A549 (cell line): ENCODE measurements around the gene COL2A1. TPM values are rescaled to one million over a fixed set of nuclear protein-coding genes. Genes with fewer than 3 reads are reported as not detected.

Source experiments
- ATAC-seq, 2 experiments: fragments of 200-7000 bp in 1 of 2; fragments of >200 bp in 1 of 2; cut with Nextera tagmentation in 1 of 2; cut with Tn5 transposase in 1 of 2; 3 replicates each; pipeline versions ENCODE4 v1.8.0 to v1.9.1; 2018 to 2020; ENCODE audit warnings: mild to moderate bottlenecking in 1 of 2, moderate library complexity in 1 of 2
- CTCF ChIA-PET: fragments of 300-600 bp; sonication (Branson Sonifier 250); formaldehyde crosslinking; extraction: SDS; loops from one replicate; lab custom pipeline; 2021; ENCODE audit warnings: antibody characterized with exemption, inconsistent platforms; lab: Yijun Ruan, JAX
- POLR2A ChIA-PET: fragments of 350-600 bp; formaldehyde crosslinking; extraction: SDS; loops from one replicate; lab custom pipeline; 2021; ENCODE audit warnings: antibody characterized with exemption, inconsistent platforms; lab: Yijun Ruan, JAX
- DNase-seq, 2 experiments: peaks; one replicate each; pipeline versions ENCODE4 v3.0.0 to v3.0.0-alpha.2; 2011 to 2016; ENCODE audit warnings: low read depth in 1 of 2, low spot score in 1 of 2
- FAIRE-seq: peaks from 2 replicates; lab custom pipeline; 2011; peaks lifted over from hg19 to GRCh38; lab: Jason Lieb, UNC
- H3K27ac ChIP-seq, 2 experiments: fragments of >200 bp; sonication (Bioruptor Twin); formaldehyde crosslinking; 3 replicates each; pipeline ENCODE4 v1.5.1; 2016 to 2017
- H3K4me1 ChIP-seq: fragments of >200 bp; sonication (Bioruptor Twin); formaldehyde crosslinking; 3 replicates; pipeline ENCODE4 v1.6.1; 2016
- H3K4me2 ChIP-seq: fragments of >200 bp; sonication (Bioruptor Twin); formaldehyde crosslinking; 3 replicates; pipeline ENCODE4 v1.6.1; 2016
- H3K4me3 ChIP-seq: fragments of >200 bp; sonication (Bioruptor Twin); formaldehyde crosslinking; 3 replicates; pipeline ENCODE4 v1.5.1; 2016
- H3K9me3 ChIP-seq: fragments of >200 bp; sonication (Bioruptor Twin); formaldehyde crosslinking; 3 replicates; pipeline ENCODE4 v1.6.1; 2016
- CBX8 ChIP-seq: fragments of 200-600 bp; sonication (generic); IDR thresholded peaks from 2 replicates; pipeline ENCODE4 v1.6.1; 2016
- CEBPB ChIP-seq, 2 experiments: fragments of >200 bp in 1 of 2; sonication (Bioruptor Twin) in 1 of 2; formaldehyde crosslinking in 1 of 2; IDR thresholded peaks; 2 replicates each; pipeline ENCODE4 v1.6.1; 2012 to 2016
- CTCF ChIP-seq: fragments of >200 bp; sonication (Bioruptor Twin); formaldehyde crosslinking; IDR thresholded peaks from 3 replicates; pipeline ENCODE4 v1.5.1; 2016
- E2F6 ChIP-seq: IDR thresholded peaks from 2 replicates; pipeline ENCODE4 v1.6.1; 2012; ENCODE audit warnings: low read depth, borderline replicate concordance
- ELK1 ChIP-seq: fragments of 150-350 bp; IDR thresholded peaks from 2 replicates; pipeline ENCODE4 v1.6.1; 2014; ENCODE audit warnings: low read depth, mild to moderate bottlenecking, low read length
- GATA3 ChIP-seq: IDR thresholded peaks from 2 replicates; pipeline ENCODE4 v1.6.1; 2012; ENCODE audit warnings: borderline replicate concordance
- JUN ChIP-seq, 2 experiments: fragments of >200 bp; sonication (Bioruptor Twin); formaldehyde crosslinking; IDR thresholded peaks; 2 replicates in 1 of 2; 3 replicates in 1 of 2; pipeline ENCODE4 v1.6.1; 2016 to 2017
- KDM5A ChIP-seq: fragments of 200-600 bp; sonication (generic); IDR thresholded peaks from 2 replicates; pipeline ENCODE4 v1.6.1; 2016; ENCODE audit warnings: antibody characterized with exemption, mild to moderate bottlenecking
- MAFK ChIP-seq: fragments of 450-650 bp; IDR thresholded peaks from 2 replicates; pipeline ENCODE4 v1.6.1; 2014; ENCODE audit not compliant: partially characterized antibody
- MAX ChIP-seq: IDR thresholded peaks from 2 replicates; pipeline ENCODE4 v1.6.1; 2012
- POLR2AphosphoS2 ChIP-seq: conservative IDR thresholded peaks from 2 replicates; pipeline ENCODE4 v1.6.1; 2012; ENCODE audit warnings: low read length, improper control_type of control experiment, inconsistent platforms
- RAD21 ChIP-seq, 2 experiments: fragments of >200 bp in 1 of 2; sonication (Bioruptor Twin) in 1 of 2; formaldehyde crosslinking in 1 of 2; IDR thresholded peaks in 1 of 2; conservative IDR thresholded peaks in 1 of 2; 2 replicates in 1 of 2; 3 replicates in 1 of 2; pipeline ENCODE4 v1.6.1; 2012 to 2018; ENCODE audit warnings: inconsistent platforms in 1 of 2
- RARB ChIP-seq: fragments of 250-450 bp; sonication (Bioruptor Pico); IDR thresholded peaks from 2 replicates; pipeline ENCODE4 v1.8.0; 2021; ENCODE audit warnings: mild to moderate bottlenecking, moderate library complexity
- SMC3 ChIP-seq: fragments of >200 bp; sonication (Bioruptor Twin); formaldehyde crosslinking; IDR thresholded peaks from 3 replicates; pipeline ENCODE4 v1.6.1; 2018; ENCODE audit warnings: inconsistent platforms
- SREBF2 ChIP-seq: fragments of 450-650 bp; IDR thresholded peaks from 2 replicates; pipeline ENCODE4 v1.6.1; 2014; ENCODE audit warnings: mild to moderate bottlenecking, moderate library complexity
- TFCP2L1 ChIP-seq: fragments of 250-450 bp; sonication (Bioruptor Pico); IDR thresholded peaks from 2 replicates; pipeline ENCODE4 v1.5.0; 2021; ENCODE audit warnings: mild to moderate bottlenecking
- WGBS: methylation state at CpG from one replicate; pipeline ENCODE4 v1.1.6; 2017; ENCODE audit errors: missing lambda C conversion rate; 5-methylcytosine and 5-hydroxymethylcytosine counted together
- polyA plus RNA-seq, 4 experiments: library from polyadenylated mRNA; depleted of rRNA in 3 of 4; stranded (reverse); fragments of >200 nt; fragmentation: RNase III in 1 of 4; extraction: RNeasy Plus Mini Kit Qiagen cat#74134 plus additional on column Dnase treatment in 1 of 4; gene quantifications; 2 replicates in 3 of 4; 3 replicates in 1 of 4; pipeline ENCODE4 v1.2.3, GENCODE V29; 2011 to 2017

Gene COL2A1
- polyA plus RNA-seq, 2 of the 4 experiments (the other 2 are of a cell fraction): 0.01 TPM; not detected in 1

GRCh38 chr12:47954467-47955045, 49.7 kb downstream of the COL2A1 start (continued):
- TF ChIP-seq SREBF2 (no peak), MAX (no peak)

- WGBS: 93% methylated on average over 8 of the region's 8 CpGs
- no peak overlapping the region for H3K27ac ChIP-seq
- POLR2A ChIA-PET: no interaction called here
- no peak for ATAC-seq
- CTCF ChIA-PET: interaction anchor here (0.9 to 4.2 kb wide), 8 partner anchors 9 to 664 kb away, joined by 3 to 30 read pairs (median 8); partner anchors contain the start of genes TMEM106C and VDR
- TF ChIP-seq CEBPB (IDR thresholded peaks at IDR 0.05) (no peak), CBX8 (no peak), E2F6 (no peak), KDM5A (no peak), JUN (IDR thresholded peaks at IDR 0.05) (no peak), MAFK (no peak), TFCP2L1 (no peak), ELK1 (no peak), POLR2AphosphoS2 (no peak)
- TF ChIP-seq, all 56 proteins: peak for 0
- DNase-seq: no peak
- Histone ChIP-seq H3K9me3 (peaks cover 15% of the 10 kb centered on the region), H3K4me3 (no peak overlapping the region), H3K4me2 (no peak overlapping the region), H3K4me1 (no peaks in the 10 kb centered on the region)
- no peak for FAIRE-seq
Observed at GRCh38 chr12:47954058-47954457, 50.2 kb downstream of the COL2A1 start.

GRCh38 chr12:47950856-47951468, 53.3 kb downstream of the COL2A1 start:
- Histone ChIP-seq H3K4me1 (peaks cover 10% of the 10 kb centered on the region), H3K4me2 (no peak overlapping the region), H3K9me3 (no peaks in the 10 kb centered on the region), H3K27ac (no peak overlapping the region), H3K4me3 (no peak overlapping the region)
- DNase-seq (no peak), ATAC-seq (no peak), FAIRE-seq (no peak)
- WGBS: 58% methylated on average over 8 of the region's 8 CpGs
- ChIA-PET POLR2A (interaction anchor here (0.6 to 1.0 kb wide), 2 partner anchors 11 to 46 kb away, joined by 3 read pairs; partner anchors contain the start of gene VDR), CTCF (interaction anchor here (0.7 to 6.1 kb wide), 13 partner anchors 10 to 209 kb away, joined by 3 to 48 read pairs (median 7); partner anchors contain the start of genes TMEM106C and VDR)
- no peak for TF ChIP-seq E2F6
- TF ChIP-seq RARB (CRISPR knock-in tag): no peak

GRCh38 chr12:47949441-47950341, 54.6 kb downstream of the COL2A1 start:
- ATAC-seq (peak; percentile 88 to 98), DNase-seq (peak; percentile 88 to 90), FAIRE-seq (no peak)
- ChIA-PET CTCF (interaction anchor here (0.6 to 6.1 kb wide), 59 partner anchors 9 to 424 kb away, joined by 3 to 48 read pairs (median 5); partner anchors contain the start of genes CCDC184, TMEM106C and VDR), POLR2A (interaction anchor here (1.5 kb wide), 1 partner anchor 44 kb away, joined by 10 read pairs; the partner anchor contains the start of gene VDR)
- Histone ChIP-seq H3K4me1 (peaks cover 19% of the 10 kb centered on the region), H3K9me3 (no peaks in the 10 kb centered on the region), H3K4me3 (no peak overlapping the region), H3K4me2 (peak overlapping the region; percentile 37; the same call in 2 of the 3 replicates), H3K27ac (peak overlapping the region in 1 of 2 experiments; percentile 36; a peak in 2 of 6 replicates)
- TF ChIP-seq SMC3: peak; percentile 88
- TF ChIP-seq RAD21 (conservative IDR thresholded peaks at IDR 0.05 in 1 of 2, IDR thresholded peaks at IDR 0.05 in 1 of 2): peak; percentile 79 to 84
- no peak for TF ChIP-seq KDM5A
- TF ChIP-seq CTCF: peak; percentile 86
- TF ChIP-seq GATA3: no peak
- 47% methylated on average over 32 of the region's 32 CpGs for WGBS
